ENCODE data around the gene NEDD8.

- TF ChIP-seq CTCF (IDR thresholded peaks at IDR 0.05) (no peak), POLR2A (IDR thresholded peaks at IDR 0.05) (no peak)
These were observed 5.3 kb upstream of the NEDD8 start for GRCh38 chr14:24237463-24237955.

All from uterus (tissue), 2 donors.